A549 (cell line): ENCODE results near the gene CD46. TPM values are rescaled to one million over a fixed set of nuclear protein-coding genes. Genes with fewer than 3 reads are reported as not detected.

Source experiments
- ATAC-seq, 2 experiments: fragments of 200-7000 bp in 1 of 2; fragments of >200 bp in 1 of 2; cut with Nextera tagmentation in 1 of 2; cut with Tn5 transposase in 1 of 2; 3 replicates each; pipeline versions ENCODE4 v1.8.0 to v1.9.1; 2018 to 2020; ENCODE audit warnings: mild to moderate bottlenecking in 1 of 2, moderate library complexity in 1 of 2
- CTCF ChIA-PET: fragments of 300-600 bp; sonication (Branson Sonifier 250); formaldehyde crosslinking; extraction: SDS; loops from one replicate; lab custom pipeline; 2021; ENCODE audit warnings: antibody characterized with exemption, inconsistent platforms; lab: Yijun Ruan, JAX
- POLR2A ChIA-PET: fragments of 350-600 bp; formaldehyde crosslinking; extraction: SDS; loops from one replicate; lab custom pipeline; 2021; ENCODE audit warnings: antibody characterized with exemption, inconsistent platforms; lab: Yijun Ruan, JAX
- DNase-seq, 2 experiments: peaks; one replicate each; pipeline versions ENCODE4 v3.0.0 to v3.0.0-alpha.2; 2011 to 2016; ENCODE audit warnings: low read depth in 1 of 2, low spot score in 1 of 2
- FAIRE-seq: peaks from 2 replicates; lab custom pipeline; 2011; peaks lifted over from hg19 to GRCh38; lab: Jason Lieb, UNC
- H3K27ac ChIP-seq, 2 experiments: fragments of >200 bp; sonication (Bioruptor Twin); formaldehyde crosslinking; 3 replicates each; pipeline ENCODE4 v1.5.1; 2016 to 2017
- H3K4me1 ChIP-seq: fragments of >200 bp; sonication (Bioruptor Twin); formaldehyde crosslinking; 3 replicates; pipeline ENCODE4 v1.6.1; 2016
- H3K4me2 ChIP-seq: fragments of >200 bp; sonication (Bioruptor Twin); formaldehyde crosslinking; 3 replicates; pipeline ENCODE4 v1.6.1; 2016
- H3K4me3 ChIP-seq: fragments of >200 bp; sonication (Bioruptor Twin); formaldehyde crosslinking; 3 replicates; pipeline ENCODE4 v1.5.1; 2016
- H3K9me3 ChIP-seq: fragments of >200 bp; sonication (Bioruptor Twin); formaldehyde crosslinking; 3 replicates; pipeline ENCODE4 v1.6.1; 2016
- BHLHE40 ChIP-seq: IDR thresholded peaks from 2 replicates; pipeline ENCODE4 v1.6.1; 2012; ENCODE audit warnings: low read depth, low read length, inconsistent platforms
- CBX8 ChIP-seq: fragments of 200-600 bp; sonication (generic); IDR thresholded peaks from 2 replicates; pipeline ENCODE4 v1.6.1; 2016
- CEBPB ChIP-seq, 2 experiments: fragments of >200 bp in 1 of 2; sonication (Bioruptor Twin) in 1 of 2; formaldehyde crosslinking in 1 of 2; IDR thresholded peaks; 2 replicates each; pipeline ENCODE4 v1.6.1; 2012 to 2016
- CHD2 ChIP-seq: fragments of 150-350 bp; IDR thresholded peaks from 2 replicates; pipeline ENCODE4 v1.6.1; 2014; ENCODE audit warnings: low read length; ENCODE audit not compliant: partially characterized antibody
- CHD4 ChIP-seq: fragments of 200-600 bp; sonication (generic); IDR thresholded peaks from 2 replicates; pipeline ENCODE4 v1.6.1; 2016; ENCODE audit warnings: antibody characterized with exemption, mild to moderate bottlenecking, borderline replicate concordance
- CTCF ChIP-seq: fragments of >200 bp; sonication (Bioruptor Twin); formaldehyde crosslinking; IDR thresholded peaks from 3 replicates; pipeline ENCODE4 v1.5.1; 2016
- EHMT2 ChIP-seq: fragments of 200-600 bp; sonication (generic); IDR thresholded peaks from 2 replicates; pipeline ENCODE4 v1.6.1; 2016; ENCODE audit warnings: antibody characterized with exemption, low read depth, mild to moderate bottlenecking, moderate library complexity
- FOSL2 ChIP-seq, 2 experiments: fragments of 450-650 bp in 1 of 2; fragments of >200 bp in 1 of 2; sonication (Bioruptor Twin) in 1 of 2; formaldehyde crosslinking; IDR thresholded peaks; 2 replicates each; pipeline versions ENCODE4 v1.5.0 to v1.6.1; 2016 to 2020; ENCODE audit warnings: mild to moderate bottlenecking in 1 of 2, moderate library complexity in 1 of 2
- JUNB ChIP-seq: fragments of >200 bp; sonication (Bioruptor Twin); formaldehyde crosslinking; IDR thresholded peaks from 2 replicates; pipeline ENCODE4 v1.6.1; 2016
- KDM5A ChIP-seq: fragments of 200-600 bp; sonication (generic); IDR thresholded peaks from 2 replicates; pipeline ENCODE4 v1.6.1; 2016; ENCODE audit warnings: antibody characterized with exemption, mild to moderate bottlenecking
- MAZ ChIP-seq: fragments of 150-350 bp; IDR thresholded peaks from 2 replicates; pipeline ENCODE4 v1.6.1; 2014; ENCODE audit warnings: antibody characterized with exemption, low read depth, low read length, borderline replicate concordance
- NFE2L2 ChIP-seq: fragments of 150-350 bp; conservative IDR thresholded peaks from 2 replicates; pipeline ENCODE4 v1.6.1; 2014; ENCODE audit warnings: low read length
- NPAS2 ChIP-seq: fragments of 250-450 bp; sonication (Bioruptor Pico); IDR thresholded peaks from 2 replicates; pipeline ENCODE4 v1.8.0; 2022; ENCODE audit warnings: mild to moderate bottlenecking, moderate library complexity, borderline replicate concordance
- POLR2A ChIP-seq: IDR thresholded peaks from 2 replicates; pipeline ENCODE4 v1.6.1; 2012; ENCODE audit warnings: mild to moderate bottlenecking, low read length
- POLR2AphosphoS2 ChIP-seq: conservative IDR thresholded peaks from 2 replicates; pipeline ENCODE4 v1.6.1; 2012; ENCODE audit warnings: low read length, improper control_type of control experiment, inconsistent platforms
- RFX5 ChIP-seq: fragments of 450-650 bp; IDR thresholded peaks from 2 replicates; pipeline ENCODE4 v1.7.1; 2014; ENCODE audit warnings: antibody characterized with exemption, mild to moderate bottlenecking, moderate library complexity
- SREBF2 ChIP-seq: fragments of 450-650 bp; IDR thresholded peaks from 2 replicates; pipeline ENCODE4 v1.6.1; 2014; ENCODE audit warnings: mild to moderate bottlenecking, moderate library complexity
- WGBS: methylation state at CpG from one replicate; pipeline ENCODE4 v1.1.6; 2017; ENCODE audit errors: missing lambda C conversion rate; 5-methylcytosine and 5-hydroxymethylcytosine counted together
- polyA plus RNA-seq, 4 experiments: library from polyadenylated mRNA; depleted of rRNA in 3 of 4; stranded (reverse); fragments of >200 nt; fragmentation: RNase III in 1 of 4; extraction: RNeasy Plus Mini Kit Qiagen cat#74134 plus additional on column Dnase treatment in 1 of 4; gene quantifications; 2 replicates in 3 of 4; 3 replicates in 1 of 4; pipeline ENCODE4 v1.2.3, GENCODE V29; 2011 to 2017
- TF ChIP-seq, protein P1 (sequence below): fragments of 450-650 bp; IDR thresholded peaks from 2 replicates; pipeline ENCODE4 v1.6.1; 2014; ENCODE audit warnings: antibody characterized with exemption

Gene CD46
- polyA plus RNA-seq, 2 of the 4 experiments (the other 2 are of a cell fraction): 142 to 239 TPM

DNA sequence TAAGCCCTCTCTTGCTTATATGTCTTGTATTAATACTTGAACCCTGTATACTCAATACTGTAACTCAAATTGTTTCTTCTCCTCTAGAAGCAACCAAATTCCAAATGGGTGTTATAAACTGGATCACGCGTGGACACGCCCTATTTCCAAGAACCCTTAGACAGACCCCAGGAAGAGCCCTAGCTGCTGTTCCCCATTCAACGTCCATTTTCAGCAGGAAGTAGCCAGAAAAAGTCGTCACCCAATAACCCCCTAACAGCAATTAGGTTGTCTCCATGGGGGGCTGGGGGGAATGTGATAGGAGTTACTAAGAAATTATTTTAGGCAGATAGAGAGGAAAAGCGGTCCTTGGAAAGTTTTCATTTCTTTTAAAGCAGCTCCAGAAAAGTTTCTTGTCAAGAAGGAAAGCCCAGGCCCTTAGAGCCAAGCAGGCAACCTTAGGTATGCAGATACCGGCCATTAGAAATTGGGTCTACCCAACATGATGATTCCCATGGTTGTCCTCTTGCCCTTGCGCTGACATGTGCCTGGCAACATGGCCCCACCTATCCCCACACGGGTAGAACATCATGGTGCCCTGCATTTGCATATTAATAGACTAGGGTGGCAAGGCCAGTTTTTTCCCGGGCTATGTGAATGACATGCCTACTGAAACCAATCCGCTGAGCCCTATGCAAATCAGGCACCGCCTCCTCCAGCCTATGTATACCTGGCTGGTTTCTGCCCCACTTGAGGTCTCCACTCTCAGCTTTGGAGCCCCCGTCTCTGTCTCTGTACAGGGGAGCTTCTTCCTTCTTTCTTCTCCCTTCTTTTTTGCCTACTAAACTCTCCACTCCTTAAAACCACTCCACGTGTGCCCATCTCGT is 4.0 kb upstream of the CD46 start:
- POLR2A ChIA-PET: no interaction called here
- H3K4me2 ChIP-seq: no peak overlapping the region
- CTCF ChIA-PET: no interaction called here
- TF ChIP-seq EHMT2: no peak
- 0 out of 2 replicates have a peak, but pooled peaks have one; percentile 5 for TF ChIP-seq POLR2A
- TF ChIP-seq, all 56 proteins: peak for 1
- H3K27ac ChIP-seq: peak overlapping the region in 1 of 2 experiments; percentile 36; a peak in 2 of 6 replicates
- peaks cover 40% of the 10 kb centered on the region for H3K4me1 ChIP-seq
- H3K4me3 ChIP-seq: no peak overlapping the region
- no peaks in the 10 kb centered on the region for H3K9me3 ChIP-seq
- no peak for DNase-seq
- WGBS: 84% methylated on average over 15 of the region's 15 CpGs
- ATAC-seq: no peak
- no peak for FAIRE-seq

GRCh38 chr1:207748737-207749528 is 2.9 kb upstream of the CD46 start:
- Histone ChIP-seq H3K4me3 (no peak overlapping the region), H3K27ac (peak overlapping the region in 1 of 2 experiments; percentile 18; a peak in 1 of 6 replicates), H3K4me2 (no peak overlapping the region), H3K9me3 (no peaks in the 10 kb centered on the region), H3K4me1 (peaks cover 50% of the 10 kb centered on the region)
- ATAC-seq (no peak), DNase-seq (no peak), FAIRE-seq (no peak)
- ChIA-PET CTCF (no interaction called here), POLR2A (no interaction called here)
- 82% methylated on average over 2 of the region's 2 CpGs for WGBS
- TF ChIP-seq JUNB (no peak), POLR2AphosphoS2 (no peak), NPAS2 (no peak), CHD2 (no peak), NFE2L2 (no peak), BHLHE40 (no peak), CEBPB (IDR thresholded peaks at IDR 0.05) (no peak), SREBF2 (no peak)
- TF ChIP-seq, protein P1, sequence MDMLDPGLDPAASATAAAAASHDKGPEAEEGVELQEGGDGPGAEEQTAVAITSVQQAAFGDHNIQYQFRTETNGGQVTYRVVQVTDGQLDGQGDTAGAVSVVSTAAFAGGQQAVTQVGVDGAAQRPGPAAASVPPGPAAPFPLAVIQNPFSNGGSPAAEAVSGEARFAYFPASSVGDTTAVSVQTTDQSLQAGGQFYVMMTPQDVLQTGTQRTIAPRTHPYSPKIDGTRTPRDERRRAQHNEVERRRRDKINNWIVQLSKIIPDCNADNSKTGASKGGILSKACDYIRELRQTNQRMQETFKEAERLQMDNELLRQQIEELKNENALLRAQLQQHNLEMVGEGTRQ: no peak

- DNase-seq (no peak), ATAC-seq (no peak), FAIRE-seq (no peak)
- H3K4me1 ChIP-seq: peaks cover 55% of the 10 kb centered on the region
- H3K27ac ChIP-seq: peak overlapping the region; percentile 88
- peak overlapping the region; percentile 99 for H3K4me3 ChIP-seq
- H3K9me3 ChIP-seq: no peaks in the 10 kb centered on the region
- ChIA-PET POLR2A (no interaction called here), CTCF (interaction anchor here (0.7 kb wide), 1 partner anchor 702 kb away, joined by 3 read pairs; no protein-coding TSS in a partner anchor)
- peak overlapping the region; percentile 97 for H3K4me2 ChIP-seq
- no peak for TF ChIP-seq POLR2AphosphoS2
- no peak for TF ChIP-seq NPAS2
- no peak for TF ChIP-seq CBX8
- TF ChIP-seq RFX5: no peak
- no peak for TF ChIP-seq CHD4
- no peak for TF ChIP-seq KDM5A
- TF ChIP-seq FOSL2 (IDR thresholded peaks at IDR 0.05): no peak
- no peak for TF ChIP-seq FOSL2 (CRISPR knock-in tag; IDR thresholded peaks at IDR 0.05)
- no peak for TF ChIP-seq MAZ
- TF ChIP-seq CTCF: no peak
- TF ChIP-seq, all 56 proteins: peak for 0
- 8% methylated on average over 5 of the region's 5 CpGs for WGBS
Observed at GRCh38 chr1:207750631-207751305, 1.1 kb upstream of the CD46 start.
